Panc1 (cell line): Measurements from ENCODE around the gene KIF20A. TPM values are rescaled to one million over a fixed set of nuclear protein-coding genes. Genes with fewer than 3 reads are reported as not detected.
A peak's percentile ranks its signal among the peaks of the same experiment; 100 is the strongest.
"Not testable (repeated sequence)": the region's sequence is repeated elsewhere in the genome, so short reads cannot be mapped to it uniquely, and the experiment has no call there.

ENCODE experiments used
- ATAC-seq: fragments of 200-7000 bp; cut with Tn5 transposase; 2 replicates; pipeline ENCODE4 v1.9.1; 2020; ENCODE audit warnings: mild to moderate bottlenecking, moderate library complexity
- BruUV-seq: library from RNA; stranded (reverse); fragments of 400-500 nt; replicated peaks from 2 replicates; lab custom pipeline; 2021; lab: Mats Ljungman, UMichigan
- CTCF ChIA-PET: fragments of 300-600 bp; sonication (Branson Sonifier 250); formaldehyde crosslinking; loops from one replicate; lab custom pipeline; 2022; ENCODE audit warnings: antibody characterized with exemption; lab: Charles Lee
- POLR2A ChIA-PET: fragments of 300-600 bp; sonication (Branson Sonifier 250); formaldehyde crosslinking; loops from one replicate; lab custom pipeline; 2022; ENCODE audit warnings: antibody characterized with exemption; lab: Charles Lee
- DNase-seq: peaks from one replicate; pipeline ENCODE4 v3.0.0-alpha.2; 2010; ENCODE audit warnings: low read depth, low spot score
- H3K27ac ChIP-seq: 2 replicates; pipeline ENCODE4 v1.5.1; 2011; ENCODE audit warnings: mild to moderate bottlenecking, low read length, inconsistent platforms
- H3K27me3 ChIP-seq: fragments of 200-500 bp; sonication (Bioruptor generic); 2 replicates; pipeline ENCODE4 v1.6.0; 2014; ENCODE audit warnings: low read length, inconsistent platforms; ENCODE audit not compliant: control insufficient read depth, insufficient read depth
- H3K36me3 ChIP-seq: fragments of 200-500 bp; sonication (Bioruptor generic); 2 replicates; pipeline ENCODE4 v1.5.1; 2014; ENCODE audit warnings: inconsistent platforms, mild to moderate bottlenecking, low read length, moderate library complexity; ENCODE audit not compliant: control insufficient read depth, insufficient read depth
- H3K4me1 ChIP-seq: 2 replicates; pipeline ENCODE4 v1.5.1; 2011; ENCODE audit warnings: inconsistent platforms, mild to moderate bottlenecking, low read length, moderate library complexity; ENCODE audit not compliant: control insufficient read depth, insufficient read depth
- H3K4me3 ChIP-seq, 2 experiments: 2 replicates each; pipeline ENCODE4 v1.5.1; 2011 to 2012; ENCODE audit warnings: low read depth in 2 of 2, low read length in 2 of 2, mild to moderate bottlenecking in 2 of 2, inconsistent platforms in 1 of 2, moderate library complexity in 1 of 2
- H3K9me3 ChIP-seq: fragments of 200-500 bp; sonication (Bioruptor generic); 2 replicates; pipeline ENCODE4 v1.5.1; 2014; ENCODE audit warnings: low read depth, mild to moderate bottlenecking, inconsistent platforms, low read length, moderate library complexity; ENCODE audit not compliant: control insufficient read depth, insufficient read depth
- CTCF ChIP-seq: fragments of 450-650 bp; IDR thresholded peaks from 2 replicates; pipeline ENCODE4 v1.5.1; 2017; ENCODE audit warnings: mild to moderate bottlenecking
- POLR2AphosphoS5 ChIP-seq: IDR thresholded peaks from 2 replicates; pipeline ENCODE4 v1.6.1; 2012; ENCODE audit warnings: mild to moderate bottlenecking, low read depth, low read length, moderate library complexity
- REST ChIP-seq, 2 experiments: IDR thresholded peaks; 2 replicates each; pipeline ENCODE4 v1.6.1; 2011 to 2012; ENCODE audit warnings: low read depth in 2 of 2, control low read depth in 1 of 2, low read length in 1 of 2, mild to moderate bottlenecking in 1 of 2, moderate library complexity in 1 of 2; ENCODE audit not compliant: insufficient read depth in 1 of 2
- SIN3A ChIP-seq: IDR thresholded peaks from 2 replicates; pipeline ENCODE4 v1.6.1; 2012; ENCODE audit warnings: low read depth, mild to moderate bottlenecking, low read length, moderate library complexity, borderline replicate concordance; ENCODE audit not compliant: insufficient read depth
- TCF7L2 ChIP-seq: IDR thresholded peaks from 2 replicates; pipeline ENCODE4 v1.6.1; 2011; ENCODE audit warnings: mild to moderate bottlenecking, low read depth, low read length, inconsistent platforms
- in situ Hi-C: cut with HindIII; loops from 2 replicates; pipeline ENCODE4 v1.10.0; 2016; ENCODE audit warnings: low sequenced_read_pairs, low pct_unique_long_range_greater_than_20kb
- intact Hi-C: fragments of 100-400 bp; cut with micrococcal nuclease; formaldehyde crosslinking; loops from one replicate; pipeline ENCODE4 v1.10.0; 2022; ENCODE audit not compliant: unreplicated experiment
- total RNA-seq: library from RNA; stranded (reverse); gene quantifications from one replicate; pipeline ENCODE4 v1.2.1, GENCODE V29; 2021; ENCODE audit not compliant: unreplicated experiment

The KIF20A gene
- total RNA-seq, 1 experiment from 2014 or later = 55.4 TPM

GRCh38 chr5:138141734-138142133, 37.2 kb upstream of the KIF20A start:
- BruUV-seq = no TSS peak
- no peaks in the 10 kb centered on the region for H3K27me3 ChIP-seq
- H3K9me3 ChIP-seq = no peaks in the 10 kb centered on the region
- peaks cover 4% of the 10 kb centered on the region; the same call in 1 of the 2 replicates for H3K4me1 ChIP-seq
- no peak for ATAC-seq
- ChIA-PET POLR2A (no interaction called here), CTCF (no interaction called here)
- TF ChIP-seq TCF7L2 (no peak), POLR2AphosphoS5 (no peak), CTCF (no peak), SIN3A (no peak)
- H3K27ac ChIP-seq = no peak overlapping the region
- no peaks in the 10 kb centered on the region for H3K36me3 ChIP-seq
- intact Hi-C loops (no loop called here), in situ Hi-C loops (no loop called here)
- no peak overlapping the region for H3K4me3 ChIP-seq
- DNase-seq = no peak

- intact Hi-C loops, in situ Hi-C loops: not testable (repeated sequence)
- CTCF ChIA-PET = interaction anchor here (0.7 to 0.8 kb wide), 2 partner anchors 11 to 60 kb away, joined by 3 to 4 read pairs; no protein-coding TSS in a partner anchor
Measured at GRCh38 chr5:138143578-138143977, 35.3 kb upstream of the KIF20A start.

GRCh38 chr5:138148811-138149210, 30.1 kb upstream of the KIF20A start:
- no peaks in the 10 kb centered on the region for H3K36me3 ChIP-seq
- BruUV-seq = no TSS peak
- no peak overlapping the region for H3K4me3 ChIP-seq
- ChIA-PET POLR2A (interaction anchor here (0.7 kb wide), 1 partner anchor 427 kb away, joined by 3 read pairs; no protein-coding TSS in a partner anchor), CTCF (interaction anchor here (0.6 kb wide), 1 partner anchor 16 kb away, joined by 4 read pairs; no protein-coding TSS in a partner anchor)
- TF ChIP-seq SIN3A = no peak
- TF ChIP-seq POLR2AphosphoS5 = no peak
- no peak for TF ChIP-seq TCF7L2
- no peak for TF ChIP-seq REST (IDR thresholded peaks at IDR 0.05; ENCODE audit: insufficient read depth in 1 of 2, low read depth in 2 of 2, low read length in 1 of 2)
- no peak for TF ChIP-seq CTCF
- DNase-seq (no peak), ATAC-seq (0 out of 2 replicates have a peak, but pooled peaks have one; percentile 77)
- in situ Hi-C loops (no loop called here), intact Hi-C loops (no loop called here)
- H3K9me3 ChIP-seq = no peaks in the 10 kb centered on the region
- H3K27me3 ChIP-seq = no peaks in the 10 kb centered on the region
- no peaks in the 10 kb centered on the region for H3K4me1 ChIP-seq
- no peak overlapping the region for H3K27ac ChIP-seq

More at GRCh38 chr5:138143578-138143977, 35.3 kb upstream of the KIF20A start:
- ATAC-seq, DNase-seq, H3K9me3 ChIP-seq, H3K36me3 ChIP-seq, H3K4me1 ChIP-seq, H3K27ac ChIP-seq, POLR2A ChIA-PET, H3K27me3 ChIP-seq, BruUV-seq, H3K4me3 ChIP-seq: not testable (repeated sequence)
